ENCODE measurements around the gene WDR72. TPM values are rescaled to one million over a fixed set of nuclear protein-coding genes. Genes with fewer than 3 reads are reported as not detected.

WDR72 gene
- total RNA-seq, 3 donors from 2014 or later (not counting 1 experiment from before 2014, with no cell fraction given): 1.6 TPM; not detected in 2

DNA sequence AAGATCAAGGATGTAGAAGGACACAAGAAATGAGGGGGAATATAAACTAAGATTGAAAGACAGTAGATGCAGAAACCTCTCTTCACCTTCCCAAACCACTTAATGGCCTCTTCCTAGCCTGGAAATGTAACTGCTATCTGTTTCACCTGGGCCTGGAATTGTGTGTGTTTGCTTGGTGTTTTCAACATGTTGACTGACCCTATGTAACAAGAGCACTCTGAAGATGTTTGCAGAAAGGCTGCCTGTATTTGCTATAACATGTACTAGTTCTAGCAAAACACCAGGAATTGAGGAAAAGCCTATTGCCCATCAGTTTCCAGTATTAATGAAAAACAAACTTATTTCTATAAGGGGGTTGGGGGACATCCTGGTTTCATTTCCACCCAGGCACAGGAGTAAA is 248.3 kb downstream of the WDR72 start:
- no peaks in the 10 kb centered on the region for H3K27me3 Mint-ChIP-seq (ENCODE audit: low read depth in 2 of 2)
- Histone ChIP-seq H3K4me1 (ENCODE audit: control insufficient read depth, insufficient read depth, low read length) (no peaks in the 10 kb centered on the region), H3K4me3 (ENCODE audit: low read length) (no peak overlapping the region), H3K27me3 (ENCODE audit: control insufficient read depth, insufficient read depth, low read length) (no peaks in the 10 kb centered on the region), H3K27ac (ENCODE audit: low read length) (no peak overlapping the region), H3K36me3 (ENCODE audit: control insufficient read depth, insufficient read depth, low read length) (no peaks in the 10 kb centered on the region), H3K9me3 (ENCODE audit: control insufficient read depth, insufficient read depth, low read length) (no peaks in the 10 kb centered on the region)
- TF ChIP-seq, protein P1, sequence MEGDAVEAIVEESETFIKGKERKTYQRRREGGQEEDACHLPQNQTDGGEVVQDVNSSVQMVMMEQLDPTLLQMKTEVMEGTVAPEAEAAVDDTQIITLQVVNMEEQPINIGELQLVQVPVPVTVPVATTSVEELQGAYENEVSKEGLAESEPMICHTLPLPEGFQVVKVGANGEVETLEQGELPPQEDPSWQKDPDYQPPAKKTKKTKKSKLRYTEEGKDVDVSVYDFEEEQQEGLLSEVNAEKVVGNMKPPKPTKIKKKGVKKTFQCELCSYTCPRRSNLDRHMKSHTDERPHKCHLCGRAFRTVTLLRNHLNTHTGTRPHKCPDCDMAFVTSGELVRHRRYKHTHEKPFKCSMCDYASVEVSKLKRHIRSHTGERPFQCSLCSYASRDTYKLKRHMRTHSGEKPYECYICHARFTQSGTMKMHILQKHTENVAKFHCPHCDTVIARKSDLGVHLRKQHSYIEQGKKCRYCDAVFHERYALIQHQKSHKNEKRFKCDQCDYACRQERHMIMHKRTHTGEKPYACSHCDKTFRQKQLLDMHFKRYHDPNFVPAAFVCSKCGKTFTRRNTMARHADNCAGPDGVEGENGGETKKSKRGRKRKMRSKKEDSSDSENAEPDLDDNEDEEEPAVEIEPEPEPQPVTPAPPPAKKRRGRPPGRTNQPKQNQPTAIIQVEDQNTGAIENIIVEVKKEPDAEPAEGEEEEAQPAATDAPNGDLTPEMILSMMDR (IDR thresholded peaks at IDR 0.05): no peak
- peaks cover 4 to 11% of the 10 kb centered on the region in 2 donors for H3K9me3 Mint-ChIP-seq
- H3K27ac Mint-ChIP-seq: no peak overlapping the region
- DNase-seq (no peak), ATAC-seq (no peak)
- intact Hi-C loops (cut with micrococcal nuclease): no loop called here
- no peak overlapping the region for H3K4me3 Mint-ChIP-seq
- no peaks in the 10 kb centered on the region for H3K4me1 Mint-ChIP-seq
- no peaks in the 10 kb centered on the region for H3K36me3 Mint-ChIP-seq

DNA sequence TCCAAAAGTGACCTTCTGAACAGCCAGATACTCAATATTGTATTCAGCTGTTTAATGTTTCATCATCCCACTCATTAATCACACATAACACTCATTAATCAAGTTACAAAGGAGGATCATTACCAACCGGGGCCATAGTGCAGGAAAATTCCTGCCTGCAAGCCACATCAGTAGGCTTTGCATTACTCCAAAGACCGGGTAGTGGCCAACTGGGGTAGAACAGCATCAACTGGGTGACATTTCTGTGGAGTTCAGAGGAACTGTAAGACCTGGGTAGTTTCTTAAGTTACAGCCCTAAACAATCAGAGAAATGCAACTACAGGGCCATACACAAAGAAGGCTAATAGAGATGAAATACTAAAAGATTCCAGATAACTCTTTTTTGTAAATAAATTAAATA is 253.1 kb downstream of the WDR72 start:
- Histone ChIP-seq H3K9me3 (ENCODE audit: control insufficient read depth, insufficient read depth, low read length) (no peaks in the 10 kb centered on the region), H3K27ac (ENCODE audit: low read length) (no peak overlapping the region), H3K4me1 (ENCODE audit: control insufficient read depth, insufficient read depth, low read length) (no peaks in the 10 kb centered on the region), H3K27me3 (ENCODE audit: control insufficient read depth, insufficient read depth, low read length) (no peaks in the 10 kb centered on the region), H3K4me3 (ENCODE audit: low read length) (no peak overlapping the region), H3K36me3 (ENCODE audit: control insufficient read depth, insufficient read depth, low read length) (no peaks in the 10 kb centered on the region)
- Mint-ChIP-seq H3K4me3 (no peak overlapping the region), H3K27me3 (ENCODE audit: low read depth in 2 of 2) (no peaks in the 10 kb centered on the region), H3K36me3 (no peaks in the 10 kb centered on the region), H3K9me3 (peaks cover 6 to 22% of the 10 kb centered on the region in 2 donors), H3K27ac (no peak overlapping the region), H3K4me1 (no peaks in the 10 kb centered on the region)
- intact Hi-C loops (cut with micrococcal nuclease): no loop called here
- 85% methylated on average over 2 of the region's 2 CpGs for WGBS (ENCODE audit: insufficient coverage)
- no peak for DNase-seq
- TF ChIP-seq, protein P1 (IDR thresholded peaks at IDR 0.05): no peak
- ATAC-seq: no peak

DNA sequence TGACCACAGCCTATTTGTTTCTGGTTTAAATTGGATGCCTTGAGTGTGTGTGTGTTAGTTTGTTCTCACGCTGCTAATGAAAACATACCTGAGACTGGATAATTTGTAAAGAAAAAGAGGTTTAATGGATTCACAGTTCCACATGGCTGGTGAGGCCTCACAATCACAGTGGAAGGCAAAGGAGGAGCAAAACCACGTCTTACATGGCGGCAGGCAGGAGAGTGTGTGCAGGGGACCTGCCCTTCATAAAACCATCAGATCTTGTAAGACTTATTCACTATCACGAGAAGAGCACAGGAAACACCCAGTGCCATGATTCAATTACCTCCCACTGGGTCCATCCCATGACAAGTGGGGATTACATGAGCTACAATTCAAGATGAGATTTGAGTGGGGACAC is 260.5 kb downstream of the WDR72 start:
- Histone ChIP-seq H3K9me3 (ENCODE audit: control insufficient read depth, insufficient read depth, low read length) (no peaks in the 10 kb centered on the region), H3K27ac (ENCODE audit: low read length) (no peak overlapping the region), H3K36me3 (ENCODE audit: control insufficient read depth, insufficient read depth, low read length) (no peaks in the 10 kb centered on the region), H3K4me1 (ENCODE audit: control insufficient read depth, insufficient read depth, low read length) (no peaks in the 10 kb centered on the region), H3K27me3 (ENCODE audit: control insufficient read depth, insufficient read depth, low read length) (no peaks in the 10 kb centered on the region), H3K4me3 (ENCODE audit: low read length) (no peak overlapping the region)
- DNase-seq: no peak
- TF ChIP-seq, protein P1 (IDR thresholded peaks at IDR 0.05): no peak
- Mint-ChIP-seq H3K27ac (no peak overlapping the region), H3K36me3 (no peaks in the 10 kb centered on the region), H3K4me1 (no peaks in the 10 kb centered on the region), H3K4me3 (no peak overlapping the region), H3K27me3 (ENCODE audit: low read depth in 2 of 2) (no peaks in the 10 kb centered on the region), H3K9me3 (peaks cover 5 to 14% of the 10 kb centered on the region in 2 donors)
- intact Hi-C loops (cut with micrococcal nuclease): no loop called here
- no peak for ATAC-seq
- WGBS (ENCODE audit: insufficient coverage): 84% methylated on average over 4 of the region's 4 CpGs

DNA sequence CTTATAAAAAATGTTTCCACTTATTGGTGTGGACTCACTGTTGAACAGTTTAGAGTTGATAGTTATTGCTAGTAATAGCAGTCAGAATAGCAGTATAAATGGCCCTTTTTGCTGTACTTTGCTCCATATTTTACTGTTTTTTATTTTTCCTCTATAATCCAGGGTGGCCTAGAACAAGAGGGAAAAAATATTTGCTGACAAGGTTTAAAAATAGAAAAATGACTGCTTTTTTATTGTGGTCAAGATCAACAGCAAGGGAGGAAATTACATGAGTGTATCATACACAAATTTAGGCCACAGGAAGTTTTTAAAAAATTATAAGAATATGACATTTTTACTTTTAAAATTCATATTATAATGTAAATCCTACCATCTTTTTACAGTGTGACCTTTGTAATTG is 269.1 kb downstream of the WDR72 start:
- no peak overlapping the region for H3K4me3 ChIP-seq (ENCODE audit: low read length)
- no peaks in the 10 kb centered on the region for H3K27me3 Mint-ChIP-seq (ENCODE audit: low read depth in 2 of 2)
- H3K27me3 ChIP-seq (ENCODE audit: control insufficient read depth, insufficient read depth, low read length): no peaks in the 10 kb centered on the region
- no peak overlapping the region for H3K27ac Mint-ChIP-seq
- no peaks in the 10 kb centered on the region for H3K36me3 ChIP-seq (ENCODE audit: control insufficient read depth, insufficient read depth, low read length)
- H3K4me1 Mint-ChIP-seq: no peaks in the 10 kb centered on the region
- intact Hi-C loops (cut with micrococcal nuclease): no loop called here
- TF ChIP-seq, protein P1 (IDR thresholded peaks at IDR 0.05): no peak
- no peak overlapping the region for H3K4me3 Mint-ChIP-seq
- H3K36me3 Mint-ChIP-seq: no peaks in the 10 kb centered on the region
- no peak for DNase-seq
- no peaks in the 10 kb centered on the region for H3K4me1 ChIP-seq (ENCODE audit: control insufficient read depth, insufficient read depth, low read length)
- no peaks in the 10 kb centered on the region for H3K9me3 ChIP-seq (ENCODE audit: control insufficient read depth, insufficient read depth, low read length)
- peaks cover 2 to 6% of the 10 kb centered on the region in 2 donors for H3K9me3 Mint-ChIP-seq
- no peak overlapping the region for H3K27ac ChIP-seq (ENCODE audit: low read length)
- no peak for ATAC-seq

All from natural killer cell (primary cell).